Inflammatory macrophage (primary cell): ENCODE data around the gene GNAO1.
"Not testable (repeated sequence)": the region's sequence is repeated elsewhere in the genome, so short reads cannot be mapped to it uniquely, and the experiment has no call there.

Experiments
- DNase-seq, 2 donors: peaks; one replicate each; pipeline ENCODE4 v3.0.0-alpha.2; 2020 to 2022

Gene GNAO1

GRCh38 chr16:56369202-56369601, 177.9 kb downstream of the GNAO1 start:
- DNase-seq: no peak

- no peak for DNase-seq
Observed at GRCh38 chr16:56370185-56370874, 179.0 kb downstream of the GNAO1 start.

GRCh38 chr16:56370875-56371659, 179.8 kb downstream of the GNAO1 start:
- DNase-seq: no peak

GRCh38 chr16:56371660-56371937, 180.3 kb downstream of the GNAO1 start:
- no peak for DNase-seq

- DNase-seq: no peak
Observed at GRCh38 chr16:56372013-56372634, 180.8 kb downstream of the GNAO1 start.

- DNase-seq: no peak
Observed at GRCh38 chr16:56373003-56373402, 181.7 kb downstream of the GNAO1 start.

GRCh38 chr16:56375792-56376191, 184.5 kb downstream of the GNAO1 start:
- DNase-seq: not testable (repeated sequence)

GRCh38 chr16:56379044-56379443, 187.8 kb downstream of the GNAO1 start:
- DNase-seq: not testable (repeated sequence)

- DNase-seq: peak; percentile 57 to 86
Observed at GRCh38 chr16:56380778-56381485, 189.6 kb downstream of the GNAO1 start.

- DNase-seq: no peak
Observed at GRCh38 chr16:56382459-56382858, 191.2 kb downstream of the GNAO1 start.

- DNase-seq: no peak
Observed at GRCh38 chr16:56382901-56383355, 191.6 kb downstream of the GNAO1 start.

GRCh38 chr16:56384074-56384721, 192.9 kb downstream of the GNAO1 start:
- DNase-seq: no peak

- no peak for DNase-seq
Observed at GRCh38 chr16:56387396-56387795, 196.1 kb downstream of the GNAO1 start.

- no peak for DNase-seq
Observed at GRCh38 chr16:56388209-56388608, 196.9 kb downstream of the GNAO1 start.

- no peak for DNase-seq
Observed at GRCh38 chr16:56389554-56389953, 198.3 kb downstream of the GNAO1 start.

GRCh38 chr16:56396724-56397123, 205.4 kb downstream of the GNAO1 start:
- not testable (repeated sequence) for DNase-seq

GRCh38 chr16:56399047-56399446, 207.8 kb downstream of the GNAO1 start:
- DNase-seq: no peak

GRCh38 chr16:56399486-56399885, 208.2 kb downstream of the GNAO1 start:
- DNase-seq: no peak

GRCh38 chr16:56400458-56400857, 209.2 kb downstream of the GNAO1 start:
- peak in 1 of 2 donors; percentile 0 for DNase-seq

- DNase-seq: peak; percentile 1 to 18
Observed at GRCh38 chr16:56401482-56401881, 210.2 kb downstream of the GNAO1 start.

- DNase-seq: peak in 1 of 2 donors; percentile 0
Observed at GRCh38 chr16:56405977-56406672, 214.8 kb downstream of the GNAO1 start.
